ENCODE data around the gene RNU1-3. TPM values are rescaled to one million over a fixed set of nuclear protein-coding genes. Genes with fewer than 3 reads are reported as not detected.
"Not testable (repeated sequence)": the region's sequence is repeated elsewhere in the genome, so short reads cannot be mapped to it uniquely, and the experiment has no call there.

Gene RNU1-3
- total and polyA plus RNA-seq, 2 experiments from 2014 or later = under 0.01 TPM; not detected in 1

- Histone ChIP-seq H3K79me2 (peaks cover 31% of the 10 kb centered on the region), H3K27ac (peak overlapping the region; percentile 81), H3K4me1 (ENCODE audit: insufficient read depth) (peaks cover 23% of the 10 kb centered on the region)
- 95% methylated on average over 15 of the region's 15 CpGs for WGBS (ENCODE audit: low lambda C conversion rate, missing lambda C conversion rate)
- not testable (repeated sequence) for H3K4me2 ChIP-seq; H3K27me3 ChIP-seq; H3K4me3 ChIP-seq; DNase-seq (ENCODE audit: low spot score); H4K20me1 ChIP-seq (ENCODE audit: insufficient read depth, poor library complexity, severe bottlenecking); H3K36me3 ChIP-seq (replicated peaks; ENCODE audit: insufficient read depth, low read depth); H3K9me2 ChIP-seq (replicated peaks; ENCODE audit: insufficient read depth); H2AFZ ChIP-seq; H3K9me3 ChIP-seq (ENCODE audit: low read depth)
Observed at GRCh38 chr1:16646061-16646664, 20.6 kb downstream of the RNU1-3 start.

- Histone ChIP-seq H3K79me2 (peaks cover 38% of the 10 kb centered on the region), H3K4me2 (peak overlapping the region; percentile 80), H3K4me1 (ENCODE audit: insufficient read depth) (peaks cover 23% of the 10 kb centered on the region), H3K27ac (peak overlapping the region; percentile 81), H2AFZ (peak overlapping the region; percentile 78)
- not testable (repeated sequence) for H4K20me1 ChIP-seq (ENCODE audit: insufficient read depth, poor library complexity, severe bottlenecking); H3K4me3 ChIP-seq; H3K36me3 ChIP-seq (replicated peaks; ENCODE audit: insufficient read depth, low read depth); H3K9me3 ChIP-seq (ENCODE audit: low read depth); H3K27me3 ChIP-seq; H3K9me2 ChIP-seq (replicated peaks; ENCODE audit: insufficient read depth)
- WGBS (ENCODE audit: low lambda C conversion rate, missing lambda C conversion rate) = 88% methylated on average over 7 of the region's 7 CpGs
- DNase-seq (ENCODE audit: low spot score) = peak; percentile 83
Observed at GRCh38 chr1:16645271-16646060, 21.3 kb downstream of the RNU1-3 start.

GRCh38 chr1:16644482-16645270 is 22.1 kb downstream of the RNU1-3 start:
- Histone ChIP-seq H2AFZ (peak overlapping the region; percentile 78), H3K4me3 (peak overlapping the region; percentile 89), H3K27ac (peak overlapping the region; percentile 81), H3K4me1 (ENCODE audit: insufficient read depth) (peaks cover 23% of the 10 kb centered on the region), H3K79me2 (peaks cover 45% of the 10 kb centered on the region), H3K4me2 (peak overlapping the region; percentile 80)
- H3K36me3 ChIP-seq (replicated peaks; ENCODE audit: insufficient read depth, low read depth); H3K9me2 ChIP-seq (replicated peaks; ENCODE audit: insufficient read depth); H3K9me3 ChIP-seq (ENCODE audit: low read depth); H3K27me3 ChIP-seq; H4K20me1 ChIP-seq (ENCODE audit: insufficient read depth, poor library complexity, severe bottlenecking): not testable (repeated sequence)
- DNase-seq (ENCODE audit: low spot score) = peak; percentile 100
- 9% methylated on average over 61 of the region's 61 CpGs for WGBS (ENCODE audit: low lambda C conversion rate, missing lambda C conversion rate)
- peak; percentile 58 for TF ChIP-seq CTCF (IDR thresholded peaks at IDR 0.05; ENCODE audit: poor library complexity)

GRCh38 chr1:16644193-16644481 is 22.6 kb downstream of the RNU1-3 start:
- Histone ChIP-seq H3K27me3 (no peaks in the 10 kb centered on the region), H3K79me2 (peaks cover 50% of the 10 kb centered on the region), H2AFZ (peak overlapping the region; percentile 78), H3K4me1 (ENCODE audit: insufficient read depth) (peaks cover 23% of the 10 kb centered on the region), H3K4me3 (peak overlapping the region; percentile 89), H3K27ac (peak overlapping the region; percentile 81), H3K4me2 (peak overlapping the region; percentile 80), H3K36me3 (replicated peaks; ENCODE audit: insufficient read depth, low read depth) (no peaks in the 10 kb centered on the region), H3K9me3 (ENCODE audit: low read depth) (no peaks in the 10 kb centered on the region), H3K9me2 (replicated peaks; ENCODE audit: insufficient read depth) (no peaks in the 10 kb centered on the region), H4K20me1 (ENCODE audit: insufficient read depth, poor library complexity, severe bottlenecking) (no peaks in the 10 kb centered on the region)
- no peak for DNase-seq (ENCODE audit: low spot score)
- no peak for TF ChIP-seq CTCF (IDR thresholded peaks at IDR 0.05; ENCODE audit: poor library complexity)
- no peak for TF ChIP-seq EZH2phosphoT487 (IDR thresholded peaks at IDR 0.05; ENCODE audit: low read depth, severe bottlenecking, unreplicated experiment)
- no peak for TF ChIP-seq EZH2 (IDR thresholded peaks at IDR 0.05; ENCODE audit: borderline replicate concordance)
- 1% methylated on average over 16 of the region's 16 CpGs for WGBS (ENCODE audit: low lambda C conversion rate, missing lambda C conversion rate)

GRCh38 chr1:16643476-16644192 is 23.1 kb downstream of the RNU1-3 start:
- WGBS (ENCODE audit: low lambda C conversion rate, missing lambda C conversion rate) = 40% methylated on average over 12 of the region's 12 CpGs
- not testable (repeated sequence) for H3K9me3 ChIP-seq (ENCODE audit: low read depth); H4K20me1 ChIP-seq (ENCODE audit: insufficient read depth, poor library complexity, severe bottlenecking); DNase-seq (ENCODE audit: low spot score); H3K9me2 ChIP-seq (replicated peaks; ENCODE audit: insufficient read depth); H3K27me3 ChIP-seq; H3K36me3 ChIP-seq (replicated peaks; ENCODE audit: insufficient read depth, low read depth)
- Histone ChIP-seq H3K27ac (peak overlapping the region; percentile 81), H2AFZ (peak overlapping the region; percentile 78), H3K79me2 (peaks cover 55% of the 10 kb centered on the region), H3K4me3 (peak overlapping the region; percentile 89), H3K4me1 (ENCODE audit: insufficient read depth) (peaks cover 23% of the 10 kb centered on the region), H3K4me2 (peak overlapping the region; percentile 80)

GRCh38 chr1:16643001-16643411 is 23.7 kb downstream of the RNU1-3 start:
- not testable (repeated sequence) for DNase-seq (ENCODE audit: low spot score); H3K4me3 ChIP-seq; H2AFZ ChIP-seq; H3K9me2 ChIP-seq (replicated peaks; ENCODE audit: insufficient read depth); H3K9me3 ChIP-seq (ENCODE audit: low read depth); H3K36me3 ChIP-seq (replicated peaks; ENCODE audit: insufficient read depth, low read depth); H4K20me1 ChIP-seq (ENCODE audit: insufficient read depth, poor library complexity, severe bottlenecking); H3K27ac ChIP-seq; H3K27me3 ChIP-seq
- H3K79me2 ChIP-seq = peaks cover 59% of the 10 kb centered on the region
- peak overlapping the region; percentile 80 for H3K4me2 ChIP-seq
- H3K4me1 ChIP-seq (ENCODE audit: insufficient read depth) = peaks cover 23% of the 10 kb centered on the region
- WGBS (ENCODE audit: low lambda C conversion rate, missing lambda C conversion rate) = 98% methylated on average over 4 of the region's 4 CpGs
